LNCaP clone FGC (cell line): ENCODE results near the gene PCDHGA6.
"Not testable (repeated sequence)": the region's sequence is repeated elsewhere in the genome, so short reads cannot be mapped to it uniquely, and the experiment has no call there.

Experiments
- DNase-seq: peaks from one replicate; pipeline ENCODE4 v3.0.0-alpha.2; 2011; ENCODE audit warnings: low read depth
- H3K4me3 ChIP-seq: 2 replicates; pipeline ENCODE4 v1.5.1; 2011; ENCODE audit warnings: mild to moderate bottlenecking, low read depth, low read length, control low read depth
- TF ChIP-seq, protein P1 (sequence below): IDR thresholded peaks from 2 replicates; pipeline ENCODE4 v1.5.1; 2012; ENCODE audit warnings: mild to moderate bottlenecking; ENCODE audit not compliant: control insufficient read depth, insufficient read depth; ENCODE audit errors: extremely low read depth

Gene PCDHGA6

DNA sequence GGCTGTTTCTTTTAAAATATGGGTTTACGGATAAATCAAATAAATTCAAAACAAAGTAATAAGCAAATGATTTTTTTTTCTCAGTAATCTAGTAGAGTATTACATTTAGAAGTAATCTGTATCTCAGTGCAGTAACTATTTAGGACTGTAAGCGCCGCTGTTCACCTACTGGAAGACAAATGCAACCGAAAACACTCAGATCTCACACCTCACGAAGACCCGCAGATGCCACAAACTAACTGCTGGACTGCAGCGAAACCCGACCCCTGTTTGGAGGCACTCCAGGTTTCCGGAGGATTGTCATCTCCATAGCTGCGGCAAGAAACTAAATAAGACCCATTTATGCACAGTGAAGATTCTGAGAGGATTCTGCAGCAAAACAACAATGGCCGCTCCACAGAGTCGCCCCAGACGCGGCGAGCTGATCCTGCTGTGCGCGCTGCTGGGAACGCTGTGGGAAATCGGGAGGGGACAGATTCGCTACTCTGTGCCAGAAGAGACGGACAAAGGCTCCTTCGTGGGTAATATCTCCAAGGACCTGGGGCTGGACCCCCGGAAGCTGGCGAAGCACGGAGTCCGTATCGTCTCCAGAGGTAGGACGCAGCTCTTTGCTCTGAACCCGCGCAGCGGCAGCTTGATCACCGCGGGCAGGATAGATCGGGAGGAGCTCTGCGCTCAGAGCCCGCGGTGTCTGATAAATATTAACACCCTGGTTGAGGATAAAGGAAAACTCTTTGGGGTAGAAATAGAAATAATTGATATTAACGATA is 18.9 kb downstream of the PCDHGA6 start, which contains the start of gene PCDHGA8:
TSS of gene PCDHGA8 (plus strand) at position 205 of the 770 bp plus-strand sequence. CDS start at position 386, 181 bp downstream.
- TF ChIP-seq, protein P1, sequence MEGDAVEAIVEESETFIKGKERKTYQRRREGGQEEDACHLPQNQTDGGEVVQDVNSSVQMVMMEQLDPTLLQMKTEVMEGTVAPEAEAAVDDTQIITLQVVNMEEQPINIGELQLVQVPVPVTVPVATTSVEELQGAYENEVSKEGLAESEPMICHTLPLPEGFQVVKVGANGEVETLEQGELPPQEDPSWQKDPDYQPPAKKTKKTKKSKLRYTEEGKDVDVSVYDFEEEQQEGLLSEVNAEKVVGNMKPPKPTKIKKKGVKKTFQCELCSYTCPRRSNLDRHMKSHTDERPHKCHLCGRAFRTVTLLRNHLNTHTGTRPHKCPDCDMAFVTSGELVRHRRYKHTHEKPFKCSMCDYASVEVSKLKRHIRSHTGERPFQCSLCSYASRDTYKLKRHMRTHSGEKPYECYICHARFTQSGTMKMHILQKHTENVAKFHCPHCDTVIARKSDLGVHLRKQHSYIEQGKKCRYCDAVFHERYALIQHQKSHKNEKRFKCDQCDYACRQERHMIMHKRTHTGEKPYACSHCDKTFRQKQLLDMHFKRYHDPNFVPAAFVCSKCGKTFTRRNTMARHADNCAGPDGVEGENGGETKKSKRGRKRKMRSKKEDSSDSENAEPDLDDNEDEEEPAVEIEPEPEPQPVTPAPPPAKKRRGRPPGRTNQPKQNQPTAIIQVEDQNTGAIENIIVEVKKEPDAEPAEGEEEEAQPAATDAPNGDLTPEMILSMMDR: peak; percentile 38
- DNase-seq: no peak
- peak within 1 kb of the TSS; percentile 46 for H3K4me3 ChIP-seq

DNA sequence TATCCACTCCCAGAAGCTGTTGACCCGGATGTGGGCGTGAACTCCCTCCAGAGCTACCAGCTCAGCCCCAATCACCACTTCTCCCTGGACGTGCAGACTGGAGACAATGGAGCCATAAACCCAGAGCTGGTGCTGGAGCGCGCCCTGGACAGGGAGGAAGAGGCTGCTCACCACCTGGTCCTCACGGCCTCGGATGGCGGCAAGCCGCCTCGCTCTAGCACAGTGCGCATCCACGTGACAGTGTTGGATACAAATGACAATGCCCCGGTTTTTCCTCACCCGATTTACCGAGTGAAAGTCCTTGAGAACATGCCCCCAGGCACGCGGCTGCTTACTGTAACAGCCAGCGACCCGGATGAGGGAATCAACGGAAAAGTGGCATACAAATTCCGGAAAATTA is 19.6 kb downstream of the PCDHGA6 start:
- no peak overlapping the region for H3K4me3 ChIP-seq
- DNase-seq: no peak
- TF ChIP-seq, protein P1: no peak

DNA sequence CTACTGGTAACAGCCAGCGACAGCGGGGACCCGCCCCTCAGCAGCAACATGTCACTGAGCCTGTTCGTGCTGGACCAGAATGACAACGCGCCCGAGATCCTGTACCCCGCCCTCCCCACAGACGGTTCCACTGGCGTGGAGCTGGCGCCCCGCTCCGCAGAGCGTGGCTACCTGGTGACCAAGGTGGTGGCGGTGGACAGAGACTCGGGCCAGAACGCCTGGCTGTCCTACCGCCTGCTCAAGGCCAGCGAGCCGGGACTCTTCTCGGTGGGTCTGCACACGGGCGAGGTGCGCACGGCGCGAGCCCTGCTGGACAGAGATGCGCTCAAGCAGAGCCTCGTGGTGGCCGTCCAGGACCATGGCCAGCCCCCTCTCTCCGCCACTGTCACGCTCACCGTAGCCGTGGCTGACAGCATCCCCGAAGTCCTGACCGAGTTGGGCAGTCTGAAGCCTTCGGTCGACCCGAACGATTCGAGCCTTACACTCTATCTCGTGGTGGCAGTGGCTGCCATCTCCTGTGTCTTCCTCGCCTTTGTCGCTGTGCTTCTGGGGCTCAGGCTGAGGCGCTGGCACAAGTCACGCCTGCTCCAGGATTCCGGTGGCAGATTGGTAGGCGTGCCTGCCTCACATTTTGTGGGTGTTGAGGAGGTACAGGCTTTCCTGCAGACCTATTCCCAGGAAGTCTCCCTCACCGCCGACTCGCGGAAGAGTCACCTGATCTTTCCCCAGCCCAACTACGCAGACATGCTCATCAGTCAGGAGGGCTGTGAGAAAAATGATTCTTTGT is 20.9 kb downstream of the PCDHGA6 start:
- H3K4me3 ChIP-seq, DNase-seq: not testable (repeated sequence)

DNA sequence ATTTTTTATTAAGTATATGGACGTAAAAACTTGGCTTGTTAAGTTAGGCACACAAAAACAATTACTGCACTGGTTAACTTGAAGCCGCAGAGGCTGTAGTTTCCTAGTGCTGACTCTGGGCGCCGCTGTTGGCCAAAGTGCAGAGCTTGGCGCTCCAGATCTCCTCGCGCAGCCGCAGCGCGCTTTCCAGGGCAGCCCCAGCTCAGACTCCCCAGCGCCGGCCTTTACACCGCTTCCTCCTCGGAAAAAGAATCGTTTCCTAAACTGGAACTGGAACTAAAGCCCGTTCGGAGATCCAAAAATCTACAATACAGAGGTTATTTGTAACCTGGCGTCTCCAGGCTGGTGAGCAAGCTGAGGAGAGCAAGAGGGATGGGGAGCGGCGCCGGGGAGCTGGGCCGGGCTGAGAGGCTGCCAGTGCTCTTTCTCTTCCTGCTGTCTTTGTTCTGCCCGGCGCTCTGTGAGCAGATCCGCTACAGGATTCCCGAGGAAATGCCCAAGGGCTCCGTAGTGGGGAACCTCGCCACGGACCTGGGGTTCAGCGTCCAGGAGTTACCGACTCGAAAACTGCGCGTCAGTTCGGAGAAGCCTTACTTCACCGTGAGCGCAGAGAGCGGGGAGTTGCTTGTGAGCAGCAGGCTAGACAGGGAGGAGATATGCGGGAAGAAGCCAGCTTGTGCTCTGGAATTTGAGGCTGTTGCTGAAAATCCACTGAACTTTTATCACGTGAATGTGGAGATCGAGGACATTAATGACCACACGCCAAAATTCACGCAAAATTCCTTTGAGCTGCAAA is 24.3 kb downstream of the PCDHGA6 start, which contains the start of gene PCDHGB5:
TSS of gene PCDHGB5 (plus strand) at position 192 of the 796 bp plus-strand sequence. CDS start at position 373, 181 bp downstream.
- not testable (repeated sequence) for DNase-seq
- peak within 1 kb of the TSS; percentile 51 for H3K4me3 ChIP-seq
- TF ChIP-seq, protein P1: peak; percentile 72

DNA sequence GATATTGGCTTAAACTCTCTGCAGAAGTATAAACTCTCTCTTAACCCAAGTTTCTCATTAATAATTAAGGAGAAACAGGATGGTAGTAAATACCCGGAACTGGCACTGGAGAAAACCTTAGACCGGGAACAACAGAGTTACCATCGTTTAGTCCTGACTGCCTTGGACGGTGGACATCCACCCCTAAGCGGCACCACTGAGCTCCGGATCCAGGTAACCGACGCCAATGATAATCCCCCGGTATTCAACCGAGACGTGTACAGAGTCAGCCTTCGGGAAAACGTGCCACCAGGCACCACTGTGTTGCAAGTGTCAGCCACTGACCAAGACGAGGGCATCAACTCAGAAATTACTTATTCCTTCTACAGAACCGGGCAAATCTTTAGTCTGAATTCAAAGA is 24.9 kb downstream of the PCDHGA6 start:
- TF ChIP-seq, protein P1: no peak
- no peak for DNase-seq
- H3K4me3 ChIP-seq: no peak overlapping the region

DNA sequence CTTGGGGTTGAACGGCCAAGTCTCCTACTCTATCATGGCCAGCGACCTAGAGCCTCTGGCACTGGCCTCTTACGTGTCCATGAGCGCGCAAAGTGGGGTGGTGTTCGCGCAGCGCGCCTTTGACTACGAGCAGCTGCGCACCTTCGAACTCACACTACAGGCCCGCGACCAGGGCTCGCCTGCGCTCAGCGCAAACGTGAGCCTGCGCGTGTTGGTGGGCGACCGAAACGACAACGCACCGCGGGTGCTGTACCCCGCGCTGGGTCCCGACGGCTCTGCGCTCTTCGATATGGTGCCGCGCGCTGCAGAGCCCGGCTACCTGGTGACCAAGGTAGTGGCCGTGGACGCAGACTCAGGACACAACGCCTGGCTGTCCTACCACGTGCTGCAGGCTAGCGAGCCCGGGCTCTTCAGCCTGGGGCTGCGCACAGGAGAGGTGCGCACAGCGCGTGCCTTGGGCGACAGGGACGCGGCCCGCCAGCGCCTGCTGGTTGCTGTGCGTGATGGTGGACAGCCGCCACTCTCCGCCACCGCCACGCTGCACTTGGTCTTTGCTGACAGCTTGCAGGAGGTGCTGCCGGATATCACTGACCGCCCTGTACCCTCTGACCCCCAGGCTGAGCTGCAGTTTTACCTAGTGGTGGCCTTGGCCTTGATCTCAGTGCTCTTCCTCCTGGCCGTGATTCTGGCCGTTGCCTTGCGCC is 26.0 kb downstream of the PCDHGA6 start:
- H3K4me3 ChIP-seq: no peak overlapping the region
- DNase-seq: no peak
- TF ChIP-seq, protein P1: no peak
